GM18870 (cell line): ENCODE data around the gene TRPM4.
"Not testable (repeated sequence)": the region's sequence is repeated elsewhere in the genome, so short reads cannot be mapped to it uniquely, and the experiment has no call there.

Experiments used
- ATAC-seq: cut with Tn5 transposase; IDR thresholded peaks from one replicate; pipeline ENCODE4 v1.9.1; 2021; ENCODE audit warnings: moderate library complexity; ENCODE audit not compliant: unreplicated experiment

TRPM4 gene

DNA sequence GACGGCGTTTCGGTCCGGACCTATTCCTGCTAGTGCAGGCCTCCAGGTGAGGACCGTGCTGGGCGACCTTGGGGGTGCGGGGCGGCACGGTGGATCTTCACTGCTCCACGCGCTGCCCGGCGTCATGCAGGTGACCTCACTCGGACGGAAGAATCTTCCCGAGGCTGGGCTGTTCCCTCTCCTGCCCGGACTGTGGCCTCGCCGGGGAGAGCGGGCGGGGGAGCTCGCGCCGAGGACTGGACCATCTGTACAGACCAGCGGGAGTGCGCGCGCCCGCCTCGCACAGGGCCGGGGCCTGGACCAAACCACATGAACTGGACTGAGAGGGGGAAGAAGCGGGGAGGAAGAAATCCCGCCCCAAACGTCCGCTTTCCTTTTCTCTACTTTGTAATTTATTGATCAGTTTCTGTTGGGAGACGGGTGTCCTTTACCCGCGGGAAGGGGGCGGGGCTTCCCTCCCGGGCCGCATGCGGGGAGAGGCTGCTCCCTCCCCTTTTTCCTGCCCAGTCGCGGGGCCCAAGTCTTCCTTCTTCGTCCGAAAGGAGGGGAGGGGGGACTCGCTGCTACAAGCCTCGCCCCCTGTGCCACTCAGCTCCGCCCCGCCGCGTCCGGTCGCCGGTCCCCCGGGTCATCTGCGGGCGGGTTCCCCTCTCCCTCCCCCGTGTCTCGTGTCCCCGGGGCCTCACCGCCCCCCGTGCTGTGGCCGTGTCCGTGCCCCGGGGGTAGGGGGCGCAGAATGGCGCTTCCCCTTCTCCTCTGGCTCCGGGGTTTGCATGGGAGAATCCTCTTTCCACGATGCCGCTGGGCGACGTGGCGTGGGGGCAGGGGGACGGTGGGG is 7.3 kb upstream of the TRPM4 start:
- ATAC-seq = no peak

DNA sequence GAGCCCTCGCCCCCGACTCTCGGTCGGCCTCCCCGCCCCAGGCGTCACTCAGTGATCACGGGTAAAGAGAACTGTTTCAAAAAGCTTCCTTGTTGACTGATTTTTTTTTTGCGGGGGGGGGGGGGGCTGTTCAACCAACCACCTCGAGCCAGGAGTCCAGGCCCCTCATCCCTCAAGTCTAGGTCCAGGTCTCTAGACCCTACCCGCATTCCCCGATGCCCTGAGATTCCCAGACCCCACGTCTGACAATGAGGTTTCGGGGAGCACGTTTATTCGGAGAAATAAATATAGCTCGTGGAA is 6.7 kb upstream of the TRPM4 start:
- ATAC-seq = no peak

GRCh38 chr19:49151267-49152118 is 6.1 kb upstream of the TRPM4 start:
- ATAC-seq = no peak

DNA sequence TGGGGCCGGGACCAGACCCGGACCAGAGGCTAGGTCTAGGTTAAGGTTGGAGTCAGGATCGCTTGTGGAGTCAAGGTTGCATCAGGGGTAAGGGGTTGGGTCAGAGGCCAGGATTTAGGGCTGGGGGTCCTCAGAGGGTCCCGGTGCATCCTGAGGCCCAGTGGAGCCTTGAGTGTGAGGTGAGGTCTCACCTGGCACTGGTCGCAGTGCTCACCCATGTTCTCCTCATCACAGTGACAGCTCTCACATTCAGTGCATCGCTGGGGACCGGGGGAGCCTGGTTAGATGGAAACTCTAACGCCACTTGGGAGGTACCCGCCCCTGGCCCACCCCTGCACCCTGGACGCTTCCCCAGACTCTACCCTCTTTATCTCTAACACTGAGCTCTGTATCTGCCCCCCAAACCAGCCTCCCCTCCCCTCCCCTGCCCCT is 5.5 kb upstream of the TRPM4 start:
- ATAC-seq = no peak

DNA sequence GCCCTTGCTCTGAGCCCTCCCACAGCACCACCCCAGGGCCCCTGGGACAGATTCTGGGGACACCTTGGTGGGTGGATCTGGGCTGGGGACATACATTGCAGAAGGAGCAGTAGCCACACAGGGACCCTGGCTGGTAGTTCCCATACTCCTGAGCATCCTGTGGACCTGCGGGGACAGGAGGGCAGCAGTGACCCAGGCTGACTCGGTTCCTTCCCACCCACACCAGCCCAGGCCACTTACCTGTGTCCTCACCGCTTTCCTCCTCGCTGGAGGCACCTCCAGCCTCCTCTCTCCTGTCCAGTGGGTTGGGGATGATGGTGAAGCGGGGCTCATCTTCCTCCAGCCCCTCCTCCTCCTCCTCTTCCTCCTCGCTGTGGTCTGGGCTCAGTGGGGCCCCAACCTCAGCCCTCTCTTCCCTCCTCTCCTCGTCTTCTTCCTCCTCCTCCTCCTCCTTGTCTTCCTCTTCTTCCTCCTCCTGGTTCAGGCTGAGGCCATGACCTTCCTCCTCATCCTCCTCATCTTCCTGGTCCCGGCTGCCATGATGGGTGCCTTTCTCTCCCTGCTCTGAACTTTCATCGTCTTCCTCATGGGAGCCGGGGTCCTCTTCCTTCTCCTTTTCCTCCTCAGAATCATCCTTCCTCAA is 4.3 kb upstream of the TRPM4 start:
- ATAC-seq = no peak

- no peak for ATAC-seq
These were observed 3.3 kb upstream of the TRPM4 start for GRCh38 chr19:49154279-49154678.

DNA sequence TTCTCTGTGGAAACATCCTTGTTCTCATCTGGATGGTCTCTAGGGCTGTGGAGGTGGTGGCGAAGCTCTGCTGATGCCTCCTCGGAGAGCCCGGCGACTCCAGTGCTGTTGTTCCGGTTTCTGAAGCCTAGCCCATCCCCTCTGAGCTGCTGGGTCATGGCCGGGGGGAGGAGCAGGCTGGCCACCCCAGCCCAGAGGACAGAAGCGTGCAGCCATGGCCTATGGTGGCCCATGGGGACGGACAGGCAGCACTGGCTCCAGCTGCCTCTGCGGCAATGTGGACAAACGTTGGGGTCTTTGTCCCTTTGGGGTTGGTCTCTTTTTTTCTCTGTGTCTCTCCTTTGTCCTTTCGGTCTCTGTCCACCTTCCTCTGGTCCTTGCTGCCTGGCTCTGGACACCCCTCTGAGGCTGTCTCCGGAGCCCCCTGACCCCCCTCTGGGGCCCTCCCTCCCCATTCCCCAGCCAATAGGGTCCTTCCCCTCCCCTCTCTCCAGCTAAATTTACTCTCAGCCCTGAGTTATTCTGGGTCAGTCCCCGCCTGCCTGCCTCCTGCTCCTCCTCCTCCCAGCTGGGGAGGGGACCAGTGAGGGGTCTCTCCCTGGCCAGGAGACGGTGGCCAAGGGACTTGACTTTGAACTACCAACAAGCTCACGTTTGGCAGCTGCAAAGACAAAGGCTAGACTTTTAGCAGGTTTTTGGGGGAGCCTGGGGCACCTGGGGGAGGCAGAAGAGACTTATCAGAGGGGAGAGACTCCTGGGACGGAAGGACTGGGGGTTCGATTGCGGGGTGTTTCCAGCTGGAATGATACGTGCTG is 2.4 kb upstream of the TRPM4 start, which contains the start of gene HRC:
HRC (minus strand) TSS at position 392 of the 815 bp plus-strand sequence; CDS start at position 233, 159 bp downstream.
- no peak for ATAC-seq

DNA sequence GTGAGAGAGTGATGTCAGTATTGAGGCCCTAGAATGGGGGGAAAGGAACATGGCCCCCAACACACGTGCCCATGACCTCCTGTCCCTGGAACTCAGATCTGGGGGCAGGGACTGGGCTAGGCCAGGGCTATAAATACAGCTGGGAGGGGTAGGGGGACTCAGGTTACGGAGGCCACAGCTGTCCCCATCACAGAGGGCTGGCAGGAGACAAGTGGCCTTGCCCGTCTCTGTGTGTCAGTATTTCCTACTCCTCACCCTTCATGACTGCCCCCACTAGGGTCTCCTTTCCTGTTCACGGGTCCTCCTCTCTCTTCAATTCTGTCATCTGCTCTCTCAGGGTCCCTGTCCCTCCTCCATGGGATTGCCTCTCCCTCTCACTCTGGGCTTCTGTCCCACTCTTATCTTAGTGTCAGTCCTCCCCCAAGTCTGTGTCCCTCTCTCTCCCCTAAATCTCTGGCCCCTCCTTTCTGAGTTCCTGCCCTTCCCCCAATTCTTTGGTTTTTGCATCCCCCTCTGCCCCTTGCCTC is 1.7 kb upstream of the TRPM4 start:
- no peak for ATAC-seq

- no peak for ATAC-seq
These were observed 3.0 kb downstream of the TRPM4 start for GRCh38 chr19:49160450-49161189.

- ATAC-seq = no peak
These were observed 4.4 kb downstream of the TRPM4 start for GRCh38 chr19:49161987-49162386.

DNA sequence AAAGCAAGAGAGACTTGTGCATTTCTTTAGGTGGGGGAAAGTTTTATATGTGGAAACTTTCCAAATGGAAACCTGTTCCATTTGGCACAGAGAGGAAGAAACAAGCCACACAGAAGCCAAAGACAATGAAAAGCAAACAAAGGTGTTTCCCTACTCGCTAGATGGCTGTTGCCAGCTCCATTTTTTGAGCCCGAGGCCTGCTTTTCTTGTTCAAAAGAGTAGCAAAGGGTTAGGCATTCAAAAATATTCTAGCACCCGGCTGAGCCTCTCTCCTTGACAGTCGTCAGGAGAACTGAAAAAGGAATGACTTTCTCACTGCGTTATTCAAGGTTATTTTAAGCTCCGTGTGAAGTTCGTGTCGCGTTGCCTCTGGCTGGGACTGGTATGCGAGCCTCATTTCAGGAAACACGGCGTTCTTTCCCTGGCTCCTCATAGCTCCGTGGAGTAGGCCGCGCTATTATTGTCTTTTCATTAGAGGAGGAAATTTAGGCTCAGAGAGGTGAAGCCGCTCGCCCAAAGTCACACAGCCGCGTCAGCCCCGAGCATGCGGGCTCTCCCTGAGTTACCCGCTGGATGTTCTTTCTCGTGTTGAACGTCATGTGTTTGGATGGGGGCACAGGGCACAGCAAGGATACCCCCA is 7.6 kb downstream of the TRPM4 start:
- no peak for ATAC-seq

DNA sequence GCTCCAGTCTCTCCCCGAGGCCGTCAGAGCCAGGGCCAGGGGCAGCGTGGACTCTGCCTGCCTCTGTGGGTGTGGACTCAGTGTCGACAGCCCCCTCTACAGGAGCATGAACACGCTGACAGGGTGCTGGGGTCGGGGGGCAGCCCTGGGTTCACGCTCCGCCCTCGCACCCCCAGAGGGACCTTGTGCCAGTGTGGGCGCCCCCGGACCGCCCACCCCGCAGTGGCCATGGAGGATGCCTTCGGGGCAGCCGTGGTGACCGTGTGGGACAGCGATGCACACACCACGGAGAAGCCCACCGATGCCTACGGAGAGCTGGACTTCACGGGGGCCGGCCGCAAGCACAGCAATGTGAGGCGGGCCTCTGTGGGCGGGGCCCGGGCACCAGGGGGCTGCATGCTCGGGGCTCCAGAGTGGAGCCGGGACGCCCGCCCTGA is 8.3 kb downstream of the TRPM4 start:
- no peak for ATAC-seq

- ATAC-seq = no peak
These were observed 10.3 kb downstream of the TRPM4 start for GRCh38 chr19:49167857-49168409.

DNA sequence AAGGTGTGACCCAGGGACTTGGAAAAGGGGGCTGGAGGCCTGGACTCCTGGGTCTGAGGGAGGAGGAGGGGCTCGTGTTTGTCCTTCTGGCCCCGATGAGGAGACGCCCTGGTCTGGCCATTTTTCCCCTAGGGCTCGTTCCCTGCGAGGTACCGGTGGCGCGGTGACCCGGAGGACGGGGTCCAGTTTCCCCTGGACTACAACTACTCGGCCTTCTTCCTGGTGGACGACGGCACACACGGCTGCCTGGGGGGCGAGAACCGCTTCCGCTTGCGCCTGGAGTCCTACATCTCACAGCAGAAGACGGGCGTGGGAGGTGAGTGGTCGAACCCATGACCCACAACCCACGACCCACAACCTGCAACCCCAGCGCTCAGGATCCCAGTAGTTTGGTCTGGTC is 10.8 kb downstream of the TRPM4 start:
- no peak for ATAC-seq

DNA sequence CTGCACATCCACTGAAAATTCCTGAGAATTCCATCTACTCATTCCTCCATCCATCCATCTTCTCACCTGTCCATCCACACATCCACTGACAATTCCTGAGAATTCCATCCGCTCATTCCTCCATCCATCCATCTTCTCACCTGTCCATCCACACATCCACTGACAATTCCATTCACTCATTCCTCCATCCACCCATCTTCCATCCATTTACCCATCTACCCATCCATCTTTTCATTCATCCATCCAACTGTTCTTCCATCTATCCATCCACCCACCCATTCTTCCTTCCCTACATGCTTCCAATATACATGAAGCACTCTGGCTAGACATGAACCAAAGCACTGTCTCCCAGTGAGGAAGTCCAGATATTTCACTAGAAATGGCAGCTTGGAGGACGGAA is 15.6 kb downstream of the TRPM4 start:
- no peak for ATAC-seq

- no peak for ATAC-seq
These were observed 23.1 kb downstream of the TRPM4 start for GRCh38 chr19:49180659-49181058.

DNA sequence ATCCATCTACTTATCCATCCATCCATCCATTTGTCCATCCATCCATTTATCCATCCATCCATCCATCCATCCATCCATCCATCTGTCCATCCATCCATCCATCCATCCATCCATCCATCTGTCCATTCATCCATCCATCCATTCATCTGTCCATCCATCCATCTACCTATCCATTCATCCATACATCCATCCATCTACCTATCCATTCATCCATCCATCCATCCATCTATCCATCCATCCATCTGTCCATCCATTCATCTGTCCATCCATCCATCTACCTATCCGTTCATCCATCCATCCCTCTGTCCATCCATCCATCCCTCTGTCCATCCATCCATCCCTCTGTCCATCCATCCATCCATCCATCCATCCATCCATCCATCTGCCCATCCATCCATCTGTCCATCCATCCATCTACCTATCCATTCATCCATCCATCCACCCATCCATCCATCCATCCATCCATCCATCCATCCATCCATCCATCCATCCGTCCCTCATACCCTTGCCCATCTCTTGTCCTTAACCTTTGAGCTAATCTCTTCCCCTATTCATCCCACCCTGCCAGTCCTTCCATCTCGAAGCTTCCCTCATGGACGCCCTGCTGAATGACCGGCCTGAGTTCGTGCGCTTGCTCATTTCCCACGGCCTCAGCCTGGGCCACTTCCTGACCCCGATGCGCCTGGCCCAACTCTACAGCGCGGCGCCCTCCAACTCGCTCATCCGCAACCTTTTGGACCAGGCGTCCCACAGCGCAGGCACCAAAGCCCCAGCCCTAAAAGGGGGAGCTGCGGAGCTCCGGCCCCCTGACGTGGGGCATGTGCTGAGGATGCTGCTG is 24.6 kb downstream of the TRPM4 start:
- ATAC-seq = not testable (repeated sequence)

GRCh38 chr19:49182848-49183375 is 25.3 kb downstream of the TRPM4 start:
- no peak for ATAC-seq
